Muscle of leg (tissue), 11 donors: ENCODE results near the gene FHIP1B. TPM values are rescaled to one million over a fixed set of nuclear protein-coding genes. Genes with fewer than 3 reads are reported as not detected.

Source experiments
- DNase-seq: peaks from one replicate; pipeline ENCODE4 v3.0.0; 2013
- H3K27ac ChIP-seq: one replicate; pipeline ENCODE4 v1.5.1; 2013; ENCODE audit warnings: mild to moderate bottlenecking, low read length, control low read depth
- H3K27me3 ChIP-seq: one replicate; pipeline ENCODE4 v1.6.1; 2013; ENCODE audit warnings: low read length; ENCODE audit not compliant: control insufficient read depth, insufficient read depth
- H3K36me3 ChIP-seq: one replicate; pipeline ENCODE4 v1.6.1; 2013; ENCODE audit warnings: low read length; ENCODE audit not compliant: control insufficient read depth, insufficient read depth
- H3K4me1 ChIP-seq: one replicate; pipeline ENCODE4 v1.6.1; 2013; ENCODE audit warnings: low read length; ENCODE audit not compliant: control insufficient read depth, insufficient read depth
- H3K4me3 ChIP-seq: one replicate; pipeline ENCODE4 v1.5.1; 2013; ENCODE audit warnings: low read length, control low read depth
- H3K9me3 ChIP-seq: replicated peaks from 2 replicates; pipeline ENCODE4 v1.6.1; 2013; ENCODE audit warnings: low read depth, low read length; ENCODE audit not compliant: control insufficient read depth
- WGBS: methylation state at CpG from one replicate; pipeline ENCODE4 v1.1.5; 2013; ENCODE audit warnings: missing lambda C conversion rate; ENCODE audit not compliant: insufficient coverage; 5-methylcytosine and 5-hydroxymethylcytosine counted together
- polyA plus RNA-seq, 8 donors: library from polyadenylated mRNA; unstranded; fragments of 120-200 nt; gene quantifications; one replicate each; pipeline versions ENCODE4 v1.2.1 to v1.2.3, GENCODE V29; 2013; ENCODE audit warnings: inconsistent platforms in 1 of 8, low replicate concordance in 1 of 8; ENCODE audit not compliant: insufficient read length in 8 of 8, insufficient read depth in 1 of 8
- total RNA-seq: library from RNA; stranded (reverse); fragments of 120-200 nt; gene quantifications from one replicate; pipeline ENCODE4 v1.2.4, GENCODE V29; 2013

The FHIP1B gene
- total and polyA plus RNA-seq, 9 donors: 14.0 to 32.1 (median 24.7) TPM

- 78% methylated on average over 1 of the region's 1 CpG for WGBS
- Histone ChIP-seq H3K27ac (no peak overlapping the region), H3K27me3 (no peaks in the 10 kb centered on the region), H3K36me3 (peaks cover 32% of the 10 kb centered on the region), H3K9me3 (no peaks in the 10 kb centered on the region), H3K4me1 (no peaks in the 10 kb centered on the region), H3K4me3 (no peak overlapping the region)
- DNase-seq: no peak
Observed at GRCh38 chr11:6225024-6225423, 9.4 kb downstream of the FHIP1B start.

- Histone ChIP-seq H3K4me1 (no peaks in the 10 kb centered on the region), H3K36me3 (peaks cover 38% of the 10 kb centered on the region), H3K4me3 (no peak overlapping the region), H3K27ac (no peak overlapping the region), H3K9me3 (no peaks in the 10 kb centered on the region), H3K27me3 (no peaks in the 10 kb centered on the region)
- DNase-seq: no peak
- WGBS: 100% methylated on average over 3 of the region's 3 CpGs
Observed at GRCh38 chr11:6224421-6224820, 10.0 kb downstream of the FHIP1B start.

- peaks cover 44% of the 10 kb centered on the region for H3K36me3 ChIP-seq
- WGBS: 90% methylated on average over 17 of the region's 17 CpGs
- H3K27me3 ChIP-seq: no peaks in the 10 kb centered on the region
- H3K4me1 ChIP-seq: no peaks in the 10 kb centered on the region
- no peak overlapping the region for H3K27ac ChIP-seq
- H3K4me3 ChIP-seq: no peak overlapping the region
- no peak for DNase-seq
- no peaks in the 10 kb centered on the region for H3K9me3 ChIP-seq
Observed at GRCh38 chr11:6223854-6224253, 10.6 kb downstream of the FHIP1B start.

GRCh38 chr11:6219359-6219758, 15.1 kb downstream of the FHIP1B start:
- H3K9me3 ChIP-seq: no peaks in the 10 kb centered on the region
- no peaks in the 10 kb centered on the region for H3K27me3 ChIP-seq
- no peak overlapping the region for H3K4me3 ChIP-seq
- H3K4me1 ChIP-seq: no peaks in the 10 kb centered on the region
- H3K27ac ChIP-seq: no peak overlapping the region
- WGBS: no CpG with 5 or more reads among the region's 2 CpGs
- peaks cover 80% of the 10 kb centered on the region for H3K36me3 ChIP-seq
- no peak for DNase-seq

GRCh38 chr11:6217722-6218121, 16.7 kb downstream of the FHIP1B start:
- Histone ChIP-seq H3K9me3 (no peaks in the 10 kb centered on the region), H3K36me3 (peaks cover 76% of the 10 kb centered on the region)
- 92% methylated on average over 17 of the region's 19 CpGs for WGBS

GRCh38 chr11:6216501-6216900, 17.9 kb downstream of the FHIP1B start:
- Histone ChIP-seq H3K36me3 (peaks cover 74% of the 10 kb centered on the region), H3K9me3 (no peaks in the 10 kb centered on the region), H3K4me3 (no peak overlapping the region), H3K27ac (no peak overlapping the region), H3K27me3 (no peaks in the 10 kb centered on the region), H3K4me1 (no peaks in the 10 kb centered on the region)
- WGBS: 89% methylated on average over 4 of the region's 4 CpGs
- no peak for DNase-seq

More at GRCh38 chr11:6217722-6218121, 16.7 kb downstream of the FHIP1B start:
- no peaks in the 10 kb centered on the region for H3K27me3 ChIP-seq
- no peaks in the 10 kb centered on the region for H3K4me1 ChIP-seq
- no peak overlapping the region for H3K27ac ChIP-seq
- no peak overlapping the region for H3K4me3 ChIP-seq
- no peak for DNase-seq

- Histone ChIP-seq H3K9me3 (no peaks in the 10 kb centered on the region), H3K27ac (no peak overlapping the region), H3K4me3 (no peak overlapping the region), H3K27me3 (no peaks in the 10 kb centered on the region), H3K36me3 (peaks cover 83% of the 10 kb centered on the region), H3K4me1 (no peaks in the 10 kb centered on the region)
- DNase-seq: no peak
- 92% methylated on average over 10 of the region's 10 CpGs for WGBS
Observed at GRCh38 chr11:6214530-6214929, 19.9 kb downstream of the FHIP1B start.

GRCh38 chr11:6210274-6210955, 24.0 kb downstream of the FHIP1B start:
- peaks cover 65% of the 10 kb centered on the region for H3K36me3 ChIP-seq
- H3K4me1 ChIP-seq: no peaks in the 10 kb centered on the region
- WGBS: 97% methylated on average over 6 of the region's 9 CpGs
- no peak overlapping the region for H3K27ac ChIP-seq
- H3K27me3 ChIP-seq: no peaks in the 10 kb centered on the region
- no peak overlapping the region for H3K4me3 ChIP-seq
- no peak for DNase-seq
- no peaks in the 10 kb centered on the region for H3K9me3 ChIP-seq

GRCh38 chr11:6209801-6210200, 24.6 kb downstream of the FHIP1B start:
- peaks cover 62% of the 10 kb centered on the region for H3K36me3 ChIP-seq
- H3K4me3 ChIP-seq: no peak overlapping the region
- 92% methylated on average over 11 of the region's 12 CpGs for WGBS
- no peaks in the 10 kb centered on the region for H3K4me1 ChIP-seq
- H3K27me3 ChIP-seq: no peaks in the 10 kb centered on the region
- H3K27ac ChIP-seq: no peak overlapping the region
- no peak for DNase-seq
- H3K9me3 ChIP-seq: no peaks in the 10 kb centered on the region

- DNase-seq: no peak
- no peaks in the 10 kb centered on the region for H3K4me1 ChIP-seq
- no peaks in the 10 kb centered on the region for H3K27me3 ChIP-seq
- H3K9me3 ChIP-seq: no peaks in the 10 kb centered on the region
- 48% methylated on average over 2 of the region's 3 CpGs for WGBS
- H3K27ac ChIP-seq: no peak overlapping the region
- peaks cover 37% of the 10 kb centered on the region for H3K36me3 ChIP-seq
- no peak overlapping the region for H3K4me3 ChIP-seq
Observed at GRCh38 chr11:6206456-6207180, 27.8 kb downstream of the FHIP1B start.
